GM19438 (cell line): ENCODE measurements around the gene OR5AU1.

Source experiments
- ATAC-seq: cut with Tn5 transposase; IDR thresholded peaks from one replicate; pipeline ENCODE4 v1.9.1; 2021; ENCODE audit warnings: low read depth; ENCODE audit not compliant: unreplicated experiment

The OR5AU1 gene

GRCh38 chr14:21155963-21156362 lies at the start of gene OR5AU1:
Gene OR5AU1 (minus strand): TSS chr14:21156063. CDS start chr14:21155872, 191 bp downstream.
- no peak for ATAC-seq

GRCh38 chr14:21205026-21205677 lies 49.3 kb upstream of the OR5AU1 start:
- no peak for ATAC-seq

DNA sequence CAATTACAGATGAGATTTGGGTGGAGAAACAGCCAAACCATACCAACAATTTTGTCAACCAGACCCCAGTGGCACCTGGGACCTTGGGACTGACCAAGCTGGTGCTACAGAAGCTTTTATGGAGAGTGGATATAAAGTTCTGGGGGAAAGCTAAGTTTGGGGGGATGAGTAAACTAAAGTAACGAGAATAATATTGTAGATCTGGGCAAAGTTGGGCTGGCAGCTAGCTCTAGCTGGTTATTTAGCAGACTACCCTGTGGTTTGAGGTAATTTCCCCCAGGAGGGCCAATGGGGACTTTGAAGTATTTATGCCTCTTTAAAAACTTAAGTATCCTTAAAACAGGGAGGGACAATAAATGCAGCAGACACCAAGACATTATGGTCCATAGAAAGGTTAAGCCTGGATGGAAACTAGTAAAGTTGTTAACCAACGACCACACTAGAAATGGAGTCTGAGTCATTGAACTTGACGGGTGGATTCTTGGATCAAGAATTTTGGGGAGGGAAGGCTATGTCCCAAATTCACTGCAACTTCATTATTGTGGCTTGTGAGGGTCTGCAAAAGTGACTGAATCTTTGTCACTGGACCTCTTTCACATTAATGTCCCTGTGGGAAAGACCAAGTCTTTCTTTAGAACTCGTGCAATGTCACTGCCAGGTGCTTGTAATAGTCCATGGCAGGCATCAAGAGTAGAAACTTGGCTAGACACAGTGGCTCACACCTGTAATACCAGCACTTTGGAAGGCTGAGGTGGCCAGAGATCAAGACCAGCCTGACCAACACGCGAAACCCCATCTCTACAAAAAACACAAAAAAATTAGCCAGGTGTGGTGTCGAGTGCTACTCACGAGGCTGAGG lies 48.5 kb upstream of the OR5AU1 start:
- ATAC-seq = no peak

DNA sequence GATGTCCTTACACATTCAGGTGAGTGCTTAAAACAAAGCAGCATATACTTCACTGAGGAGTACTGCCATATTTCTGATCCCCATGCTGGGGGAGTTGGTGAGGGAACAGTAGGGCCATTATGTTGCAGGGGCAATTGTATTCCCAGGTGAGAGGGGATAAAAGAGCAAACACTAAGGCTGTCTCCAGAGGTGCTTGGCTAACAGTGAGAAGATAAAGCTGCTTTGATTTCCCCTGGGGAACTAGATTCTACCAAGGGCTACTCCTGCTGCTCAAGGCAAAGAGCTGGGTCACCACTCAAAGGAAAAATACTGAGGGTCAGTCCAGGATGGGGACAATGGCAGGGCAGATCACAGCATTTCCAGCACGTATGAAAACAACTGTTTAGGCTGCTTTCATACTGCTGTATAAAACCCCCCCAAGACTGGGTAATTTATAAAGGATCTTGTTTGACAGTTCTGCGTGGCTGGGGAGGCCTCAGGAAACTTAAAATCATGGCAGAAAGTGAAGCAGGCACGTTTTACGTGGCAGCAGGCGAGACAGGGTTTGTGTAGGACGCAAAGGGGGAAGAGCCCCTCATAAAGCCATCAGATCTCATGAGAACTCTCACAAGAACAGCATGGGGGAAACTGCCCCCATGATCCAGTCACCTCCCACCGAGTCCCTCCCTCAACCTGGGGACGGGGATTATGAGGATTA lies 47.8 kb upstream of the OR5AU1 start:
- ATAC-seq = no peak

- no peak for ATAC-seq
Measured at GRCh38 chr14:21202463-21203358, 46.8 kb upstream of the OR5AU1 start.

GRCh38 chr14:21201732-21202462 lies 46.0 kb upstream of the OR5AU1 start:
- no peak for ATAC-seq

DNA sequence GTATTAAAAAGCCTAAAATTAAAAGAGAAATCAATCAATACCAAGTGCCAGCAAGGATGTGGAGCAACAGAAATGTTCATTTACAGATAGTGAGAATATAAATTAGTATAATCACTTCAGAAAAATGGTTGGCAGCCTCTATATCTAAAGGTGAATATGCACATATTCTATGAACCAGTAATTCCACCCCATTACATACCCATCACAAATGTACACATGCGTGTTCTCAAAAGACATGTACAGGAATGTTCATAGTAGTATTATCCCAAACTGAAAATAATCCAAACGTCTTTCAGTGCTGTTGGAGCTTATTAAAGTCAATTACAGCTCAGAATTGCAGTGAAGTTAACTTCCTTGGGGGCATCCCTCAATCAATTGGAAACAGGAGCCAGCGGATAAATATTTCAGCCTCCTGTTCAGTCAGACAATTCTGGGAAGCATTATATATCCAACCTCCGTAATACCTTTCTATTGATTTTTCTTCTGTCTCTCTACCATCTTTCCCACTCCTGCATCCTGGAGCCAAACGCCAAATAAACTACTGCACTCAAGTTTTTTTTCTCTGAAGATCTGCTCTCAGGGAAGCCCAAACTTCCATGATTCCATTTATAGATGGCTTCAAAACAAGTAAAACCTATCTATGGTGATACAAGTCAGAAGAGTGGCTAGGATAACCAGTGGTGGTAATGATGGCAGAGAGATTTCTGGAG lies 45.0 kb upstream of the OR5AU1 start:
- no peak for ATAC-seq

DNA sequence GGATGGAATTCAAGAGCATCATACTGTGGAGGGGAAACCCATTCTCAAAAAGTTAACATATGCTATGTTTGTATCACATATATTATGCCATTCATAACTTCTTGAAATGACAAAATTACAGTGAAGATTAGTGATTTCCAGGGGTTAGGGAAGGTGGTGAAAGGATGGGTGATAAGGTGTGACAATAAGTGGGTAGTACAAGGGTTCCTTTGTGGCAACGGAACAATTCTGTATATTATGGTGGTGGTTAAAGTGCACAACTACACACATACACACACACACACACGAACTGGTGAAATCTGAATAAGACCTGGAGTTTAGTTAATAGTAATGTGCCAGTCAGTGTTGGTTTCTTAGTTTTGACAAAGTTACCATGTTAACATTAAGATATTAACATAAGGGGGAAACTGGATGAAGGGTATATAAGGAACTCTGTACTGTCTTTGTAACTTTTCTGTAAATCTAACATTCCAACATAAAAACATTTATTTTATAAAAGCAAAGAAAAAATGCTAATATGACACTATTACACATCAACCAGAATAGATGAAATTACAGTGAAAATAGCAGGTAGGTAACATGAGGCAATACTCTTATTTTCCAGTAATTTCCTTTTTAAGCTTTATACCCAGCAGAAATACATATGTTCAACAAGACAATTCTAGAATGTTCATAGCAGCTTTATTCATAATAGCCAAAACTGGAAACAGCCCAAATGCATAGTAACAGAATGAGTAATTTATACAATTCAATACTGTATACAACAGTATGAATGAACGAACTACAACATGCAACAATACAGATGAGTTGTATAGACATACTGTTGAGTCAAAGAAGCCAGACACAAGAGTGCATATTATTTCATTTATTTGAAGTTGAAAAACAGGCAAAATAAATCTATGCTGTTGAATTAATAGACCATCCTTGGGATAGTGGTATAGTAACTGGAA lies 44.0 kb upstream of the OR5AU1 start:
- no peak for ATAC-seq

DNA sequence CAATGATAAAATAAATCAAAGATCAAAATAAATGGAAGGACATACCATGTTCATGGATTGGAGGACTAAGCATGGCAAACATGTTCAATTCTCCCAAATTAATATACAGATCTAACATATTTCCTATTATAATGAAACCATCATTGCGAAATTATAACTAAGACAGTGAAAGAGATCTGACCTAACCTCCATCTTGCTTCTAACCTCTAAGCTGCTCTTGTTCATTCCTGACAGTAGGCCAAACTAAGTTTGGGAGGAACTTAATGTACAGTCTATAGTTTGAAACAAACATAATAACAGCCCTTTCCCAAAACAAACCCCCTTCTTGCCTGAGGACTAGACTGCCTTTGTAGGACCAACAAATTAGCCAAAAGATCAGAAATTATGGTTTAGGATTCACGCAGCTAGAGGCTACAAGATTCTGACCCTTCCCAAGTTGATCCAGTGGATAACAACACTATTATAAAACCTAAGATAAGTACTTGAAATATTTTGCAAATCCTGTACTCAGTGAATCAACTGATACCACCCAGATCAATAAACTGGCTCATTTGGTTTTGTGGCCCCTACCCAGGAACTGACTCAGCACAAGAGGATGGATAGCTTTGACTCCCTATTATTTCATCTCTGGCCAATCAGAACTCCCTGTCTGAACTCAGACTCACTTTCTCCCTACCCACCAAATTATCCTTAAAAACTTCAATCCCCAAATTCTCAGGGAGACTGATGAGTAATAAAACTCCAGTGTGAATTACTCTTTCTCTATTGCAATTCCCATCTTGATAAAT lies 41.7 kb upstream of the OR5AU1 start:
- ATAC-seq = no peak

GRCh38 chr14:21194597-21194996 lies 38.7 kb upstream of the OR5AU1 start:
- ATAC-seq = no peak

DNA sequence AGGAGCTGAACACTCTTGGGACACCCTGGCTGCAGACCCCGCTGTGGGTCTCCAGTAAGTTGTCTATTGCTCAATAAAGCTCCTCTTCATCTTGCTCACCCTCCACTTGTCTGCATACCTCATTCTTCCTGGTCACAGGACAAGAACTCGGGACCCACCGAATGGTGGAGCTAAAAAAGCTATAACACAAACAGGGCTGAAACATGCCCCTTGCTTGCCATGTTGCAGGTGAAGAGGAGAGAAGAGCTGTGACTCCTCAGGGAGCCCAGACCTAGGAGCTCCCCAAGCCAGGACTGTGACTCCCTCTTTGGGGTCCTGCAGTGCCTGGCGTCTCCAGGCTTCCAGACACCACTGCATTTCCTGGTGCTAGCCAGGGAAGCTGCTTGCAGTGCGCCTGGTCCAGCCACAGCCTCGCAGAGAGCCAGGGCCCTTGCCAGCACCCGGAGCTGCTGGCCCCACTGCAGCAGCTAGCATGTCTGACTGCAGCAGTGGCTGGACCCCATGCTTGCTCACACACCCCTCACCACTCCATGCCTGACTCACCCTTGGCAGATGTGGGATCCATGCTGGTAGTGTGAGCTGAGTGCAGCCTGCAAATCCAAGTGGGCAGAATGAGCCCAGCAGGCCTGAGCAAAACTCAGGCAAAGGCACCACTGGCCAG lies 37.1 kb upstream of the OR5AU1 start:
- ATAC-seq = no peak

DNA sequence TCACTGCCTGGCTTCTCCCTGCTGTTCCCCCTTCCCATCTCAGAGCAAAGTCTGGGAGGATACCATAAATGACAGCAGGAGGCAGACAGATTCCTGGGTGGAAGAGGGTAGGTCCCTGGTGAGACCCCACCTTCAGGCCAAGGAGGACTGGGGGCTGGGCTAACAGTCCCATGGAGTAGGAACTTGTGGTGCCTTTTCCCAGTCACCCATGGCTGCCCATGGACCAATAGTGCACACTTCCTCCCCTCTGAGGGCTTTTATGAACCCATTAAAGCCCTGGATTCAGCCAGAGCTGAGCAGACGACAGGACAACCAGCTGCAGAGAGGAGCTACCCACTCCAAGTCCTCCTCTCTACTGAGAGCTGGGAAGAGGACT lies 36.6 kb upstream of the OR5AU1 start:
- no peak for ATAC-seq

GRCh38 chr14:21191809-21192446 lies 36.1 kb upstream of the OR5AU1 start:
- peak; percentile 91 for ATAC-seq

- no peak for ATAC-seq
Measured at GRCh38 chr14:21191261-21191808, 35.5 kb upstream of the OR5AU1 start.

DNA sequence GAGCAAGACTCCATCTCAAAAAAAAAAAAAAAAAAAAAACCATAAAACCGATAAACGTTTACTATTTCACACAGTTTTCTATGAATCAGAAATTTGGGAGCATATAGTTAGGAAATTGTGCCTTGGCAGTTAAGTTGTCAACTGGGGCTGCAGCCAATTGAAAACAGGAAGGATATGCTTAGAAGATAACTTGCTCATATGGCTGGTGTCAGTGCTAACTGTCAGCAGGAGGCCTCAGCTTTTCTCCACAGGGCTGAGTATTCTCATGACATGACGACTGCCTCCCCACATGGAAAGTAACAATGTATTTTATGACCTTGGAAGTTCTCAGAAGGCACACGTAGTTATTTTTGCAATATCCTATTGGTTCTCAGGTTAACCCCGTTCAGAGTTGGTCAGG lies 29.6 kb upstream of the OR5AU1 start:
- no peak for ATAC-seq

DNA sequence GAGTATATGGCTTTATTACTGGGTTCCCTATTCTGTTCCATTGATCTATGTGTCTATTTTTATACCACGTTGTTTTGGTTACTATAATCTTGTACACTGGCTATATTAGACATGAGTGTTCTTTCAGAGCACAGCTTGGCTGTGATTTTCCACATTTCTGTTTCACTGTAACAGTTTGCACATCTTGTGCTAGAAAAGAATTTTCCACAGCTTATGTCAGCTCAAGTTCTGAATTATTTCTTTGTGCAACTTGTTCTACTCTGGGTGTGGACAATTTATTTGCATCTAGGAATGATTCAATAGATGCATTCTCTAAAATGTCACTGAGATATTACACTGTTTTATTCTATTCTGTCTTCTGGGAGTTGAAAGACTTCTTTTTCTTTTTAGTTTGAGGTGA lies 28.4 kb upstream of the OR5AU1 start:
- no peak for ATAC-seq
